NCI-H2029 treated with DMSO at 0.1 percent for 48 hours (cell line): ENCODE data around the gene TICAM2.
"Not testable (repeated sequence)": the region's sequence is repeated elsewhere in the genome, so short reads cannot be mapped to it uniquely, and the experiment has no call there.

Experiments used
- DNase-seq: peaks from one replicate; lab custom pipeline; 2025; lab: John Stamatoyannopoulos, UW

TICAM2 gene

GRCh38 chr5:115601701-115602590 is at the start of gene TICAM2:
TSS of gene TICAM2 (minus strand) at chr5:115602479. CDS start at chr5:115581256, 21,223 bp downstream.
- no peak for DNase-seq

- no peak for DNase-seq
Measured at GRCh38 chr5:115649541-115649940, 47.3 kb upstream of the TICAM2 start.

GRCh38 chr5:115648056-115648455 is 45.8 kb upstream of the TICAM2 start:
- DNase-seq, result no peak

GRCh38 chr5:115645386-115645785 is 43.1 kb upstream of the TICAM2 start:
- not testable (repeated sequence) for DNase-seq

GRCh38 chr5:115644046-115644445 is 41.8 kb upstream of the TICAM2 start:
- no peak for DNase-seq

- no peak for DNase-seq
Measured at GRCh38 chr5:115641948-115642347, 39.7 kb upstream of the TICAM2 start.

- no peak for DNase-seq
Measured at GRCh38 chr5:115640274-115640673, 38.0 kb upstream of the TICAM2 start.

- no peak for DNase-seq
Measured at GRCh38 chr5:115639377-115639776, 37.1 kb upstream of the TICAM2 start.

- DNase-seq, result no peak
Measured at GRCh38 chr5:115637507-115637906, 35.2 kb upstream of the TICAM2 start.

GRCh38 chr5:115636008-115636407 is 33.7 kb upstream of the TICAM2 start:
- no peak for DNase-seq

GRCh38 chr5:115634343-115635132 is 32.3 kb upstream of the TICAM2 start:
- DNase-seq, result peak; percentile 84

- no peak for DNase-seq
Measured at GRCh38 chr5:115629903-115630302, 27.6 kb upstream of the TICAM2 start.

- no peak for DNase-seq
Measured at GRCh38 chr5:115627295-115627865, 25.1 kb upstream of the TICAM2 start.

GRCh38 chr5:115626445-115626823 is 24.2 kb upstream of the TICAM2 start:
- DNase-seq, result no peak

- peak; percentile 80 for DNase-seq
Measured at GRCh38 chr5:115625579-115626444, 23.5 kb upstream of the TICAM2 start, which contains the start of gene TMED7. TSS of gene TMED7 (minus strand) at chr5:115626036. CDS start at chr5:115625792, 244 bp downstream.

- DNase-seq, result no peak
Measured at GRCh38 chr5:115624994-115625393, 22.7 kb upstream of the TICAM2 start.

GRCh38 chr5:115623658-115624057 is 21.4 kb upstream of the TICAM2 start:
- no peak for DNase-seq

- no peak for DNase-seq
Measured at GRCh38 chr5:115621365-115621900, 19.2 kb upstream of the TICAM2 start.

GRCh38 chr5:115616892-115617291 is 14.6 kb upstream of the TICAM2 start:
- DNase-seq, result no peak

GRCh38 chr5:115616472-115616871 is 14.2 kb upstream of the TICAM2 start:
- DNase-seq, result no peak

GRCh38 chr5:115611873-115612272 is 9.6 kb upstream of the TICAM2 start:
- DNase-seq, result no peak
